ENCODE data around the gene NANOS3. TPM values are rescaled to one million over a fixed set of nuclear protein-coding genes. Genes with fewer than 3 reads are reported as not detected.

Gene NANOS3
- total and polyA plus RNA-seq, 9 of the 15 experiments (the other 6 are each of a cell fraction or from before 2014, with no cell fraction given) = not detected

DNA sequence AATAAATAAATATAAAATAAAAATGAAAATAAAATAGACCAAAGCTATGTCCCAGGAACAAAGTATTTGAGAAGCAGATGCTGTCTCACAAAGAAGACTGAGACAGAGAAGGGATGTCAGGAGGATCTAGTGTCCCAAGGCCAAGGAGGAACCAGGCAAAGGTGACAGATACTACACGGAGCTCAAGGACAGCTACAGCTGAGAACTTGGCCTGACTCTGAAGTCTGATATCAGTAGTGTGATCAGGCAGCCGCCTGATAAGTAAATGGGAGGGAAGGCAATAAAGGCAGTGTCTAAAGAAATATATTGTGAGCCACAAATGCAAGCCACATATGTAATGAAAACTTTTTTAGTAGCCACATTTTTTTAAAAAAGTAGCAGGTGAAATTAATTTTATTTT is 20.4 kb upstream of the NANOS3 start:
- POLR2A ChIA-PET = interaction anchor here (0.5 to 0.8 kb wide), 4 partner anchors 10 to 188 kb away, joined by 3 read pairs; partner anchors contain the start of gene MRI1
- FAIRE-seq = peak; percentile 75
- ATAC-seq = peak; percentile 20; the same call in 1 of the 3 replicates
- TF ChIP-seq CXXC5 (CRISPR knock-in tag; IDR thresholded peaks at IDR 0.05) (0 out of 2 replicates have a peak, but pooled peaks have one; percentile 20), SOX6 (IDR thresholded peaks at IDR 0.05) (0 out of 2 replicates have a peak, but pooled peaks have one; percentile 22), SRSF9 (IDR thresholded peaks at IDR 0.05; ENCODE audit: borderline replicate concordance, low read depth, low read length) (no peak), DACH1 (IDR thresholded peaks at IDR 0.05; ENCODE audit: partially characterized antibody) (no peak), ZFP36 (IDR thresholded peaks at IDR 0.05; ENCODE audit: low read depth, low read length, partially characterized antibody) (peak; percentile 4), WHSC1 (IDR thresholded peaks at IDR 0.05; ENCODE audit: low read length) (no peak), ZNF766 (CRISPR knock-in tag; conservative IDR thresholded peaks at IDR 0.05) (no peak), SRSF3 (IDR thresholded peaks at IDR 0.05; ENCODE audit: insufficient read depth, low read length) (no peak), ZNF444 (CRISPR knock-in tag; IDR thresholded peaks at IDR 0.05) (no peak), STAT5B (CRISPR knock-in tag; IDR thresholded peaks at IDR 0.05) (no peak), BRF1 (IDR thresholded peaks at IDR 0.05; ENCODE audit: borderline replicate concordance, extremely low read depth, insufficient read length) (no peak), HDAC6 (IDR thresholded peaks at IDR 0.05; ENCODE audit: low read depth, low read length) (no peak), FOSL1 (tag; conservative IDR thresholded peaks at IDR 0.05) (0 out of 2 replicates have a peak, but pooled peaks have one; percentile 21), SMAD1 (IDR thresholded peaks at IDR 0.05; ENCODE audit: low read depth, low read length, partially characterized antibody) (no peak), ZNF239 (CRISPR knock-in tag; IDR thresholded peaks at IDR 0.05) (no peak), KLF6 (CRISPR knock-in tag; IDR thresholded peaks at IDR 0.05; ENCODE audit: borderline replicate concordance) (no peak), ZSCAN32 (CRISPR knock-in tag; IDR thresholded peaks at IDR 0.05) (no peak), CEBPG (CRISPR knock-in tag; IDR thresholded peaks at IDR 0.05) (no peak), CEBPG (tag; conservative IDR thresholded peaks at IDR 0.05 in 1 of 2, IDR thresholded peaks at IDR 0.05 in 1 of 2) (no peak), HNRNPUL1 (IDR thresholded peaks at IDR 0.05; ENCODE audit: low read length) (no peak), IFI16 (CRISPR knock-in tag; IDR thresholded peaks at IDR 0.05) (no peak)
- TF ChIP-seq, protein P1, sequence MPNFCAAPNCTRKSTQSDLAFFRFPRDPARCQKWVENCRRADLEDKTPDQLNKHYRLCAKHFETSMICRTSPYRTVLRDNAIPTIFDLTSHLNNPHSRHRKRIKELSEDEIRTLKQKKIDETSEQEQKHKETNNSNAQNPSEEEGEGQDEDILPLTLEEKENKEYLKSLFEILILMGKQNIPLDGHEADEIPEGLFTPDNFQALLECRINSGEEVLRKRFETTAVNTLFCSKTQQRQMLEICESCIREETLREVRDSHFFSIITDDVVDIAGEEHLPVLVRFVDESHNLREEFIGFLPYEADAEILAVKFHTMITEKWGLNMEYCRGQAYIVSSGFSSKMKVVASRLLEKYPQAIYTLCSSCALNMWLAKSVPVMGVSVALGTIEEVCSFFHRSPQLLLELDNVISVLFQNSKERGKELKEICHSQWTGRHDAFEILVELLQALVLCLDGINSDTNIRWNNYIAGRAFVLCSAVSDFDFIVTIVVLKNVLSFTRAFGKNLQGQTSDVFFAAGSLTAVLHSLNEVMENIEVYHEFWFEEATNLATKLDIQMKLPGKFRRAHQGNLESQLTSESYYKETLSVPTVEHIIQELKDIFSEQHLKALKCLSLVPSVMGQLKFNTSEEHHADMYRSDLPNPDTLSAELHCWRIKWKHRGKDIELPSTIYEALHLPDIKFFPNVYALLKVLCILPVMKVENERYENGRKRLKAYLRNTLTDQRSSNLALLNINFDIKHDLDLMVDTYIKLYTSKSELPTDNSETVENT (CRISPR knock-in tag; IDR thresholded peaks at IDR 0.05) = no peak
- TF ChIP-seq, protein P2, sequence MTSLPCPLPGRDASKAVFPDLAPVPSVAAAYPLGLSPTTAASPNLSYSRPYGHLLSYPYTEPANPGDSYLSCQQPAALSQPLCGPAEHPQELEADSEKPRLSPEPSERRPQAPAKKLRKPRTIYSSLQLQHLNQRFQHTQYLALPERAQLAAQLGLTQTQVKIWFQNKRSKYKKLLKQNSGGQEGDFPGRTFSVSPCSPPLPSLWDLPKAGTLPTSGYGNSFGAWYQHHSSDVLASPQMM (CRISPR knock-in tag; IDR thresholded peaks at IDR 0.05) = no peak

More for the DNA sequence above, 20.4 kb upstream of the NANOS3 start:
- no peak overlapping the region for H2AFZ ChIP-seq (ENCODE audit: low read depth, low read length)
- no peaks in the 10 kb centered on the region for H3K27me3 ChIP-seq (ENCODE audit: control insufficient read depth in 2 of 2, insufficient read depth in 2 of 2, low read length in 2 of 2)
- H3K4me3 ChIP-seq = no peak overlapping the region
- DNase-seq (ENCODE audit: extremely low read depth in 1 of 4, low spot score in 3 of 4) = peak in 1 of 4 experiments; percentile 71
- intact Hi-C loops (cut with micrococcal nuclease) (no loop called here), in situ Hi-C loops (cut with MboI) (no loop called here)
- no peaks in the 10 kb centered on the region for H3K36me3 ChIP-seq (ENCODE audit: control insufficient read depth, insufficient read depth, low read length)
- H3K9me1 ChIP-seq (ENCODE audit: control insufficient read depth, insufficient read depth, low read length) = no peaks in the 10 kb centered on the region
- CTCF ChIA-PET (ENCODE audit: low intra/inter-chr PET ratio) = no interaction called here
- H4K20me1 ChIP-seq (replicated peaks; ENCODE audit: control insufficient read depth, insufficient read depth, low read length) = no peaks in the 10 kb centered on the region
- WGBS (ENCODE audit: insufficient coverage, low coverage, missing lambda C conversion rate) = 4% methylated on average over 2 of the region's 2 CpGs
- peak overlapping the region; percentile 49; the same call in 1 of the 2 replicates for H3K4me2 ChIP-seq (ENCODE audit: insufficient read depth, low read length)
- H3K27ac ChIP-seq (ENCODE audit: extremely low read depth, low read depth, low read length) = peak overlapping the region; percentile 36; the same call in 1 of the 3 replicates
- BruUV-seq (replicated peaks) = no TSS peak
- H3K4me1 ChIP-seq (replicated peaks in 1 of 2; ENCODE audit: control insufficient read depth in 2 of 2, insufficient read depth in 2 of 2, low read length in 2 of 2) = peaks cover 21 to 24% of the 10 kb centered on the region in 2 experiments
- no peaks in the 10 kb centered on the region for H3K9me3 ChIP-seq (replicated peaks; ENCODE audit: control insufficient read depth, insufficient read depth, low read depth, low read length)
- H3K79me2 ChIP-seq (ENCODE audit: control insufficient read depth, insufficient read depth, low read length) = no peaks in the 10 kb centered on the region
- peak overlapping the region in 1 of 2 experiments; percentile 17; a peak in 1 of 4 replicates for H3K9ac ChIP-seq (ENCODE audit: insufficient read depth in 1 of 2, low read depth in 2 of 2, low read length in 2 of 2)
